SK-N-MC (cell line): ENCODE data around the gene PSMG4.

Source experiments
- EZH2 ChIP-seq: fragments of 200-600 bp; sonication (generic); IDR thresholded peaks from one replicate; pipeline ENCODE4 v1.6.1; 2017; ENCODE audit warnings: antibody characterized with exemption
- FOXP2 ChIP-seq: optimal IDR thresholded peaks from 2 replicates; pipeline ENCODE3; 2011; ENCODE audit warnings: mild to moderate bottlenecking, moderate library complexity; ENCODE audit not compliant: insufficient read depth; ENCODE audit errors: extremely low read length, control extremely low read depth
- POLR2AphosphoS5 ChIP-seq: IDR thresholded peaks from 2 replicates; pipeline ENCODE4 v1.6.1; 2012; ENCODE audit warnings: mild to moderate bottlenecking, low read depth, low read length, borderline replicate concordance

- no peak for TF ChIP-seq POLR2AphosphoS5
- no peak for TF ChIP-seq EZH2
- no peak for TF ChIP-seq FOXP2
Observed at GRCh38 chr6:3265671-3266070, 6.9 kb downstream of the PSMG4 start.
